Tibial nerve (tissue), 4 donors: ENCODE data around the gene GPC5. TPM values are rescaled to one million over a fixed set of nuclear protein-coding genes. Genes with fewer than 3 reads are reported as not detected.

Experiments
- DNase-seq, 2 donors: peaks; one replicate each; pipeline ENCODE4 v3.0.0-alpha.2; 2019; ENCODE audit warnings: low spot score in 2 of 2
- H3K27ac ChIP-seq, 4 donors: fragments of 200-600 bp; sonication (generic) in 3 of 4; one replicate each; pipeline ENCODE4 v1.5.1; 2017 to 2019; ENCODE audit warnings: mild to moderate bottlenecking in 1 of 4
- H3K27me3 ChIP-seq, 2 donors: fragments of 200-600 bp; sonication (generic) in 1 of 2; one replicate each; pipeline versions ENCODE4 v1.5.1 to v1.6.0; 2017 to 2019
- H3K36me3 ChIP-seq, 3 donors: fragments of 200-600 bp; sonication (generic); one replicate each; pipeline ENCODE4 v1.5.1; 2018 to 2019
- H3K4me1 ChIP-seq, 4 donors: fragments of 200-600 bp; sonication (generic) in 3 of 4; one replicate each; pipeline ENCODE4 v1.5.1; 2017 to 2019
- H3K4me3 ChIP-seq, 4 donors: fragments of 200-600 bp; sonication (generic) in 3 of 4; one replicate each; pipeline ENCODE4 v1.5.1; 2017 to 2019; ENCODE audit warnings: mild to moderate bottlenecking in 1 of 4, moderate library complexity in 1 of 4
- H3K9me3 ChIP-seq, 4 donors: fragments of 200-600 bp; sonication (generic) in 3 of 4; one replicate each; pipeline ENCODE4 v1.5.1; 2017 to 2019
- CTCF ChIP-seq, 5 experiments: fragments of 200-600 bp in 3 of 5; fragments of 450-650 bp in 2 of 5; sonication (generic) in 3 of 5; IDR thresholded peaks; one replicate each; pipeline ENCODE4 v1.5.1; 2016 to 2019; ENCODE audit warnings: antibody characterized with exemption in 5 of 5, mild to moderate bottlenecking in 3 of 5, moderate library complexity in 2 of 5
- EP300 ChIP-seq, 2 donors: sonication (generic); formaldehyde crosslinking; IDR thresholded peaks; one replicate each; pipeline ENCODE4 v1.6.1; 2017; ENCODE audit warnings: antibody characterized with exemption in 2 of 2, mild to moderate bottlenecking in 1 of 2
- POLR2A ChIP-seq, 2 donors: fragments of 450-650 bp; IDR thresholded peaks; one replicate each; pipeline ENCODE4 v1.6.1; 2017; ENCODE audit warnings: antibody characterized with exemption in 2 of 2, mild to moderate bottlenecking in 2 of 2, moderate library complexity in 2 of 2
- WGBS, 2 donors: methylation state at CpG; one replicate each; pipeline ENCODE4 v1.1.5; 2018; 5-methylcytosine and 5-hydroxymethylcytosine counted together
- total RNA-seq, 4 donors: library from RNA; depleted of rRNA; stranded (reverse); fragments of >200 nt; gene quantifications; one replicate each; pipeline ENCODE4 v1.1.0, GENCODE V29; 2016

Gene GPC5
- total RNA-seq, 4 donors from 2014 or later = 3.7 to 5.7 (median 4.2) TPM; not detected in 1

- DNase-seq = no peak
- 76% methylated on average over 4 of the region's 4 CpGs for WGBS, 2 donors
Measured at GRCh38 chr13:91470084-91470621, 71.7 kb downstream of the GPC5 start.

GRCh38 chr13:91470681-91471080 is 72.3 kb downstream of the GPC5 start:
- Histone ChIP-seq H3K4me3 (no peak overlapping the region), H3K27me3 (no peaks in the 10 kb centered on the region), H3K9me3 (no peaks in the 10 kb centered on the region), H3K4me1 (no peaks in the 10 kb centered on the region), H3K36me3 (no peaks in the 10 kb centered on the region), H3K27ac (no peak overlapping the region)
- DNase-seq = no peak
- WGBS, 2 donors = 86 to 89% methylated on average over 3 of the region's 3 CpGs
- TF ChIP-seq CTCF (IDR thresholded peaks at IDR 0.05) (no peak), POLR2A (IDR thresholded peaks at IDR 0.05) (no peak), EP300 (IDR thresholded peaks at IDR 0.05) (no peak)

More at GRCh38 chr13:91470084-91470621, 71.7 kb downstream of the GPC5 start:
- TF ChIP-seq CTCF (IDR thresholded peaks at IDR 0.05) (no peak), POLR2A (IDR thresholded peaks at IDR 0.05) (no peak), EP300 (IDR thresholded peaks at IDR 0.05) (no peak)
- H3K4me3 ChIP-seq = no peak overlapping the region
- no peaks in the 10 kb centered on the region for H3K9me3 ChIP-seq
- H3K4me1 ChIP-seq = no peaks in the 10 kb centered on the region
- no peaks in the 10 kb centered on the region for H3K36me3 ChIP-seq
- H3K27ac ChIP-seq = no peak overlapping the region
- no peaks in the 10 kb centered on the region for H3K27me3 ChIP-seq

GRCh38 chr13:91482427-91482826 is 84.0 kb downstream of the GPC5 start:
- no peaks in the 10 kb centered on the region for H3K27me3 ChIP-seq
- H3K4me1 ChIP-seq = no peaks in the 10 kb centered on the region
- TF ChIP-seq POLR2A (IDR thresholded peaks at IDR 0.05) (no peak), CTCF (IDR thresholded peaks at IDR 0.05) (no peak)
- DNase-seq = no peak
- WGBS, 2 donors = 69 to 70% methylated on average over 5 of the region's 5 CpGs
- no peak overlapping the region for H3K4me3 ChIP-seq
- no peak overlapping the region for H3K27ac ChIP-seq
- no peaks in the 10 kb centered on the region for H3K9me3 ChIP-seq
- H3K36me3 ChIP-seq = no peaks in the 10 kb centered on the region

GRCh38 chr13:91491980-91492379 is 93.6 kb downstream of the GPC5 start:
- Histone ChIP-seq H3K27me3 (no peaks in the 10 kb centered on the region), H3K4me3 (no peak overlapping the region), H3K36me3 (no peaks in the 10 kb centered on the region), H3K27ac (no peak overlapping the region), H3K4me1 (no peaks in the 10 kb centered on the region), H3K9me3 (no peaks in the 10 kb centered on the region)
- DNase-seq = no peak
- TF ChIP-seq EP300 (IDR thresholded peaks at IDR 0.05) (no peak), POLR2A (IDR thresholded peaks at IDR 0.05) (no peak), CTCF (IDR thresholded peaks at IDR 0.05) (no peak)
- WGBS, 2 donors = 31 to 40% methylated on average over 2 of the region's 2 CpGs

- Histone ChIP-seq H3K4me1 (no peaks in the 10 kb centered on the region), H3K36me3 (no peaks in the 10 kb centered on the region), H3K27me3 (no peaks in the 10 kb centered on the region), H3K4me3 (no peak overlapping the region), H3K9me3 (no peaks in the 10 kb centered on the region), H3K27ac (no peak overlapping the region)
- 93 to 97% methylated on average over 5 of the region's 5 CpGs for WGBS, 2 donors
- no peak for TF ChIP-seq CTCF (IDR thresholded peaks at IDR 0.05)
- no peak for TF ChIP-seq POLR2A (IDR thresholded peaks at IDR 0.05)
- no peak for TF ChIP-seq EP300 (IDR thresholded peaks at IDR 0.05)
- no peak for DNase-seq
Measured at GRCh38 chr13:91493442-91493841, 95.0 kb downstream of the GPC5 start.
